BE2C (cell line): ENCODE data around the gene LNP1.

ENCODE experiments used
- DNase-seq: peaks from one replicate; pipeline ENCODE4 v3.0.0-alpha.2; 2020
- H3K27me3 ChIP-seq: fragments of 250-450 bp; sonication (Bioruptor Pico); 2 replicates; pipeline ENCODE4 v1.5.1; 2020; ENCODE audit warnings: mild to moderate bottlenecking
- H3K36me3 ChIP-seq: fragments of 250-450 bp; sonication (Bioruptor Pico); 2 replicates; pipeline ENCODE4 v1.5.1; 2020; ENCODE audit warnings: mild to moderate bottlenecking
- H3K4me1 ChIP-seq: fragments of 250-450 bp; sonication (Bioruptor Pico); 2 replicates; pipeline ENCODE4 v1.5.1; 2020
- H3K4me3 ChIP-seq: 2 replicates; pipeline ENCODE4 v1.5.1; 2011; ENCODE audit warnings: low read depth, low read length
- H3K9me3 ChIP-seq: fragments of 250-450 bp; sonication (Bioruptor Pico); 2 replicates; pipeline ENCODE4 v1.5.1; 2020
- TF ChIP-seq, protein P1 (sequence below): IDR thresholded peaks from 2 replicates; pipeline ENCODE4 v1.5.1; 2012; ENCODE audit warnings: mild to moderate bottlenecking, low read depth, low read length

Gene LNP1

GRCh38 chr3:100500320-100500880 lies 99.1 kb downstream of the LNP1 start:
- H3K36me3 ChIP-seq: no peaks in the 10 kb centered on the region
- TF ChIP-seq, protein P1, sequence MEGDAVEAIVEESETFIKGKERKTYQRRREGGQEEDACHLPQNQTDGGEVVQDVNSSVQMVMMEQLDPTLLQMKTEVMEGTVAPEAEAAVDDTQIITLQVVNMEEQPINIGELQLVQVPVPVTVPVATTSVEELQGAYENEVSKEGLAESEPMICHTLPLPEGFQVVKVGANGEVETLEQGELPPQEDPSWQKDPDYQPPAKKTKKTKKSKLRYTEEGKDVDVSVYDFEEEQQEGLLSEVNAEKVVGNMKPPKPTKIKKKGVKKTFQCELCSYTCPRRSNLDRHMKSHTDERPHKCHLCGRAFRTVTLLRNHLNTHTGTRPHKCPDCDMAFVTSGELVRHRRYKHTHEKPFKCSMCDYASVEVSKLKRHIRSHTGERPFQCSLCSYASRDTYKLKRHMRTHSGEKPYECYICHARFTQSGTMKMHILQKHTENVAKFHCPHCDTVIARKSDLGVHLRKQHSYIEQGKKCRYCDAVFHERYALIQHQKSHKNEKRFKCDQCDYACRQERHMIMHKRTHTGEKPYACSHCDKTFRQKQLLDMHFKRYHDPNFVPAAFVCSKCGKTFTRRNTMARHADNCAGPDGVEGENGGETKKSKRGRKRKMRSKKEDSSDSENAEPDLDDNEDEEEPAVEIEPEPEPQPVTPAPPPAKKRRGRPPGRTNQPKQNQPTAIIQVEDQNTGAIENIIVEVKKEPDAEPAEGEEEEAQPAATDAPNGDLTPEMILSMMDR: no peak
- H3K9me3 ChIP-seq: no peaks in the 10 kb centered on the region
- no peak for DNase-seq
- H3K27me3 ChIP-seq: no peaks in the 10 kb centered on the region
- H3K4me3 ChIP-seq: no peak overlapping the region
- no peaks in the 10 kb centered on the region for H3K4me1 ChIP-seq

GRCh38 chr3:100503448-100503847 lies 102.1 kb downstream of the LNP1 start:
- no peak overlapping the region for H3K4me3 ChIP-seq
- no peaks in the 10 kb centered on the region for H3K27me3 ChIP-seq
- no peaks in the 10 kb centered on the region for H3K9me3 ChIP-seq
- no peaks in the 10 kb centered on the region for H3K4me1 ChIP-seq
- no peaks in the 10 kb centered on the region for H3K36me3 ChIP-seq
- TF ChIP-seq, protein P1: no peak
- DNase-seq: no peak
